Brain microvascular endothelial cell (primary cell): ENCODE results near the gene DPP9.

Experiments used
- DNase-seq: peaks from one replicate; pipeline ENCODE4 v3.0.0-alpha.2; 2020
- H3K27ac ChIP-seq: fragments of 250-450 bp; sonication (Bioruptor Pico); 2 replicates; pipeline ENCODE4 v1.5.1; 2020; ENCODE audit warnings: mild to moderate bottlenecking, moderate library complexity
- H3K27me3 ChIP-seq: fragments of 250-450 bp; sonication (Bioruptor Pico); replicated peaks from 2 replicates; pipeline ENCODE4 v1.5.1; 2020; ENCODE audit warnings: mild to moderate bottlenecking
- H3K36me3 ChIP-seq: fragments of 250-450 bp; sonication (Bioruptor Pico); replicated peaks from 2 replicates; pipeline ENCODE4 v1.5.1; 2020; ENCODE audit warnings: mild to moderate bottlenecking
- H3K4me3 ChIP-seq: 2 replicates; pipeline ENCODE4 v1.5.1; 2011; ENCODE audit warnings: low read depth, mild to moderate bottlenecking, control low read depth, low read length, moderate library complexity
- CTCF ChIP-seq: IDR thresholded peaks from 2 replicates; pipeline ENCODE4 v1.5.1; 2011; ENCODE audit warnings: low read depth, mild to moderate bottlenecking, moderate library complexity, low read length, control low read depth, inconsistent platforms; ENCODE audit errors: missing control alignments
- in situ Hi-C: cut with HindIII; loops from 2 replicates; pipeline ENCODE4 v1.10.0; 2017; ENCODE audit warnings: low sequenced_read_pairs, low pct_ligation_motif_present

The DPP9 gene

DNA sequence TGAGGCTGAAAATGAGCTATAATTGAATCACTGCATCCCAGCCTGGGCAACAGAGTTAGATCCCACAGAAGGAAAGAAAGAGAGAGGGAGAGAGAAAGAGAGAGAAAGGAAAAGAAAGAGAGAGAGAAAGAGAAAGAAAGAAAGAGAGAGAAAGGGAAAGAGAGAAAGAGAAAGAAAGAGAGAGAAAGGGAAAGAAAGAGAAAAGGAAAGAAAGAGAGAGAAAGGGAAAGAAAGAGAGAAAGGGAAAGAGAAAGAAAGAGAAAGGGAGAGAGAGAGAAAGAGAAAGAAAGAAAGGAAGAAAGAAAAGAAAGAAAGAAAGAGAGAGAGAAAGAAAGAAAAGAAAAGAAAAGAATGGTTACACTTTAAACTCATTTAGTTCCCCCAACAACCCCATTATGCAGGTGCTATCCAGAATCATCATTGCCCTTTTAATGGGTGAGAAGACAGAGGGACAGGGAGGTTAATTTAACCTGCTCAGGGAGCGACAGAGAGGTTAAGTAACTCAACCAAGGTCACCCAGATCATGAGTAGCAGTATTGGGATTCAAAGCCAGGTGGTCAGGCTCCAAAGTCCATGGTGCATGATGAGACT is 10.2 kb upstream of the DPP9 start:
- no peak for TF ChIP-seq CTCF
- H3K27me3 ChIP-seq: no peaks in the 10 kb centered on the region
- no peak overlapping the region for H3K4me3 ChIP-seq
- no peak overlapping the region for H3K27ac ChIP-seq
- in situ Hi-C loops: no loop called here
- H3K36me3 ChIP-seq: no peaks in the 10 kb centered on the region
- DNase-seq: no peak

DNA sequence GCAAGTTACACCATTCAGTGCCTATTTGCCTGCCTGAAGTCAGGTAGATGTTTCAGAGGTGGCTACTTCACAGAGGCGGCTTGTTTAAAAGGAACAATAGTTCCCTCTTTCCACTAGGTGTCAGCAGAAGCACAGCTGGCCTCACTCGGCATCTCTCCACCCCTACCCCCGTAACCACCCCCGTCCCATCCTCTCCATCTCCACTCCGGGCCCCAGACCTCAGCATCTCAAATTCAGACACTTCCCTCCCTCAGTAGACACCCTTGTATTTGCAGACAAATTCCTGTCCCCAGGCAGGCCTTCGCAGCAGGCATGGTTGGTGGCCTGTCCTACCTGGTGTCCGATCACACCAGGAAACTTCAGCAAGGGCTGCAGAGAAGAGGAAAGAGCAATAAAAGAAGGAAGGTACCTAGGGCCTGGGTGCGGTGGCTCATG is 9.1 kb upstream of the DPP9 start:
- in situ Hi-C loops: no loop called here
- no peaks in the 10 kb centered on the region for H3K27me3 ChIP-seq
- no peak overlapping the region for H3K4me3 ChIP-seq
- TF ChIP-seq CTCF: peak; percentile 80
- no peak for DNase-seq
- no peak overlapping the region for H3K27ac ChIP-seq
- no peaks in the 10 kb centered on the region for H3K36me3 ChIP-seq

- no peaks in the 10 kb centered on the region for H3K27me3 ChIP-seq
- H3K36me3 ChIP-seq: no peaks in the 10 kb centered on the region
- H3K4me3 ChIP-seq: no peak overlapping the region
- H3K27ac ChIP-seq: no peak overlapping the region
- TF ChIP-seq CTCF: peak; percentile 75
- in situ Hi-C loops: no loop called here
- DNase-seq: no peak
These were observed 7.1 kb upstream of the DPP9 start for GRCh38 chr19:4730740-4731171.

DNA sequence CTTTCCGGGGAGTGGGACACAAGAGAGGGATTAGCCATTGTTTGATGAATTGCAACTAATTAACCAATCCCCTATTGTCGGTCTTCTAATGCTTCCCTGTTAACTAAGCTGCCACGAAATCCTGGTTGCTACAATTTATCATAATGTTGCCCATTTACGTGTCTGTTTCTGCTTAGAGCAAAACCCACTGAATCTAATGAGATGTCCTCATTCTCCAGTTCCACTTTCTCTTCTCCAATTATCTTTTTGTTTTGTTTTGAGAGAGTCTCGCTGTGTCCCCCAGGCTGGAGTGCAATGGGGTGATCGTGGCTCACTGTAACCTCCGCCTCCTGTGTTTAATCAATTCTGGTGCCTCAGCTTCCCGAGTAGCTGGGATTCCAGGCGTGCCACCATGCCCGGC is 5.2 kb upstream of the DPP9 start:
- H3K4me3 ChIP-seq: no peak overlapping the region
- no peaks in the 10 kb centered on the region for H3K27me3 ChIP-seq
- H3K27ac ChIP-seq: no peak overlapping the region
- H3K36me3 ChIP-seq: no peaks in the 10 kb centered on the region
- no peak for TF ChIP-seq CTCF
- in situ Hi-C loops: no loop called here
- DNase-seq: no peak

DNA sequence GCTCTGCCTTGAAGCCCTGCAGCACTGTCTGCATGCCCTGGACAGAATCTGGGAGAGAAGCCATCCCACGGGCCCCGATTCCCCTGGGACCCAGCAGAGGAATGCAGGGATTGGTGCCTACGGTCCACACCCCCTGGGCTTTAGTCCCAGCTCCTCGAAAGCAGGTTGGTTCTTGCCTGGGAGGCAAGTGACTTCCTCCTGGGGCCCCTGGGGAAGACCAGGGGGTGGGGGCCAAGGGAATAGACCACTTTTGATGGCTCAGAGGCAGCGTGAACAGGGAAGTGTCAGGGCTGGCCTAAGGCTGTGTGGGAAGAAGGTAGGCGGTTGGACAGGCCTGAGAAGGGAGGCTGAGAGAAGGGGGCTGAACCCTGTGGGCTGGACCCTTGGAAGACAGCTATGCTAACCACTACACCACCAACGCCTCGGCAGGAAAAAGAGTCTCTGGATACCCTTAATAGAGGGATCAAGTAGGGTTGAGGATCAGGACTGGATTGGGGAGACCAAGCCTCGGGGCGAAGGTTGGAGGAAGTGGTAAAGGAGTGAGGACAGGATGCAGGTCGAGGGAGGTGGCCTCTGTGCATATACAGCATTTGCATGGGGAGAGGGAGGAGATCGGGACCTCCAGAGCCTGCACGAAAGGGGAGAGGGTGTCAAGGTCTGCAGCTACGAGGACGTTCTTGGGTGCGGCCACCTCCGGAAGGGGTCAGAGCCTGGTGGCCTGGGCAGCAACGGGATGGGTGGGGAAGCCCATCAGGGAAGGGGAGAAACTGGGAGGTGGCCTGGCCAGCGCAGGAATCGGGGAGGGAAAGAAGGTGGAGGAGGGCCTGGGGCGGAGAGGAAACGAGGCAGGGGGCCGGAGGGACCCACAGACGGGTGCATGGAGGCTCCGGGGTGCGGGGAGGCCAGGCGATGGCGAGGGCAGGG is 709 bp downstream of the DPP9 start:
- peak; percentile 60 for DNase-seq
- peaks cover 16% of the 10 kb centered on the region for H3K36me3 ChIP-seq
- in situ Hi-C loops: no loop called here
- no peaks in the 10 kb centered on the region for H3K27me3 ChIP-seq
- no peak for TF ChIP-seq CTCF
- H3K27ac ChIP-seq: peak overlapping the region; percentile 74
- peak overlapping the region; percentile 93 for H3K4me3 ChIP-seq

DNA sequence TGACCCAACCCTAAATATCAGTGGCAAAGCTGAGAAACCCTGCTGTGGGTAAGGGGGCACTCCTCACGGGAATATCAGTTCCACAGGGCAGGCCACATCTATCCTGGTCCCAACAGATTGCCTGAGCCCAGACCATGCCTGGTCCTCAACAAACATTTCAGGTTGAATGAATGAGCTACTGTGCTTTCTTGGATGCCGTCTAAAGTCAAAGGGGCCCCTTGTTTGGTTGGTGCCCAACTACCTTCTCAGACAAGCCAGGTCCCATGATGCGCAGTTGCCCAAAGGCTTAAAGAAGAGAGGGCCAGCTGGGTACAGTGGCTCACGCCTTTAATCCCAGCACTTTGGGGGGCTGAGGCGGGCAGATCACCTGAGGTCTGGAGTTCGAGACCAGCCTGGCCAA is 2.4 kb downstream of the DPP9 start:
- in situ Hi-C loops: no loop called here
- DNase-seq: no peak

More for the DNA sequence above, 2.4 kb downstream of the DPP9 start:
- Histone ChIP-seq H3K27ac (no peak overlapping the region), H3K36me3 (peaks cover 20% of the 10 kb centered on the region), H3K4me3 (peak overlapping the region; percentile 15), H3K27me3 (no peaks in the 10 kb centered on the region)
- no peak for TF ChIP-seq CTCF
